ENCODE results near the gene MATN4. TPM values are rescaled to one million over a fixed set of nuclear protein-coding genes. Genes with fewer than 3 reads are reported as not detected.

The MATN4 gene
- total RNA-seq, 2 donors from 2014 or later = 3.5 to 5.1 TPM

DNA sequence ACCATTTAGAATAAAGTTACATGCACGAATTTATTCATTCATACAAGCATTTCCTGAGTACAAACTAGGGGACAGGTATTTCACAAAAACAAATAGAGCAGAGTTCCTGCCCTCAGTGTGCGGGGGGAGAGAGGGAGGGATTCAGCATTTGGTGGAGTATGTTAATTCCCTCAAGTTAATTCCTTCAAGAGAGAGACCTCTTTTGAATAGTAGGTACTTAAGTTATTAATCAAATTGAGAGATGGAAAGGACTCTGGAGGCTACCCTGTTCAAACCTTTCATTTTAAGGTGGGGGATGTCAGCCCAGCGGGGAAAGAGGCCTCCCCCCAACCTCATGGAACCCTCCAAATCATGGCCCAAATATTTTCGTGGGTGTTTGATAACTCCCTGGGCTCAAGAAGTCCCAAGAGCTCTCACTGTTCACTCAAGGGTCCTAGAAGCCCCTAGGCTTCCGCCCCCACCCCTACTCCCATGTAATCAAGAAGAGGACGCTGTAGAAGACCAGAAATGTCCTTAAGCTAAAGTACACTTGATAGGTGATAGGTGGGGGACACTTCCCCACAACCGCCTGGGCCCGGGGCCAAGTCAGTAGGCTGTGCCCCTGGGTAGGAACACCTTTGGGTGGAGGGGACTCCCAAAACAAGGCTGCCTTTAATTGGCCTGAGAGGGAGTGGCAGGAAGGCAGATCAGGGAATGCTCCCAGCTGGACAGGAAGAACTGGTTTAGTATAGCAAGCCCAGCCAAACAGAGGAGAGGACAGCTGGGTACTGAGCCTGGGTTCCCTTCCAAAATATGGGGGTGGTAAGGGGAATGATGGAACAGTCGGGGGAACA lies 37.2 kb upstream of the MATN4 start:
- no peak overlapping the region for H3K27ac Mint-ChIP-seq
- H3K36me3 Mint-ChIP-seq (ENCODE audit: insufficient read depth in 2 of 2) = peaks cover 4 to 7% of the 10 kb centered on the region in 2 donors

GRCh38 chr20:45344168-45344860 lies 36.2 kb upstream of the MATN4 start:
- Mint-ChIP-seq H3K36me3 (ENCODE audit: insufficient read depth in 2 of 2) (peaks cover 7 to 8% of the 10 kb centered on the region in 2 donors), H3K27ac (no peak overlapping the region), H3K27me3 (ENCODE audit: low read depth) (no peaks in the 10 kb centered on the region), H3K9me3 (no peaks in the 10 kb centered on the region), H3K4me1 (ENCODE audit: low read depth) (peaks cover 47% of the 10 kb centered on the region), H3K4me3 (peak overlapping the region; percentile 15 to 71)
- DNase-seq = no peak
- ATAC-seq (replicated peaks in 1 of 2) = peak in 1 of 2 donors; percentile 14

More for the DNA sequence above, 37.2 kb upstream of the MATN4 start:
- peak overlapping the region; percentile 36 to 71 for H3K4me3 Mint-ChIP-seq
- H3K4me1 Mint-ChIP-seq (ENCODE audit: low read depth) = peaks cover 47% of the 10 kb centered on the region
- H3K27me3 Mint-ChIP-seq (ENCODE audit: low read depth) = no peaks in the 10 kb centered on the region
- no peaks in the 10 kb centered on the region for H3K9me3 Mint-ChIP-seq
- DNase-seq (no peak), ATAC-seq (replicated peaks in 1 of 2) (no peak)

DNA sequence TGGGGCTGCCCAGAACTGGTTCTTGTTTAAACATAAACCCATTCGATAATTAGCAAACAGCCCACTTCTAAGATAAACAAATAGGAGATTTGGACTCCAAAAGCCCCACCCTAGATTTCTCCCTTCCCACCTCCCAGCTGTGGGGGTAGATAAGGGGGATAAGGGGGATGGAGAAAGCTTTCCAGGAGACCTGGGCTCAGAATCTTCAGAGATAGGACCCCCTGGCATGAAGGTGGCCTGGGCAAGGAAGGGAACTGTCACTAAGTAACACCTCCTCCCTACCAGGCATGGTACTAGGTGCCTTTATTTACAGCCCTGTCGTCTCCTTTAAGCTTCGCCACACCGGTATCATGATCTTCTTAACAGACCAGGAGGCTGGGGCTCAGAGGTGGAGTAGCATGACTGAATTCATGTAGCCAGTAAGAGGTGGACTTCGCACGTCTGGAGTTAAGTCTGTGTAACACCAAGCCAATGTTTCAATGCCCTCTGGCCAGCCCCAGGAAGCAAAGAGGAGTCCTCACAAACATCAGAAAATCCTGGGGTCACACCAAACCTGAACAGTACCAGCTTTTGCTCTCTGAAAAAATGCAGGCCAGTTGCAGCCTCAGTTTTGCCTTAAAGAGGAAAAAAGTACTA lies 35.6 kb upstream of the MATN4 start:
- no peak for DNase-seq
- no peak overlapping the region for H3K4me3 Mint-ChIP-seq
- no peaks in the 10 kb centered on the region for H3K9me3 Mint-ChIP-seq
- no peak overlapping the region for H3K27ac Mint-ChIP-seq
- no peak for ATAC-seq (replicated peaks in 1 of 2)
- peaks cover 7 to 8% of the 10 kb centered on the region in 2 donors for H3K36me3 Mint-ChIP-seq (ENCODE audit: insufficient read depth in 2 of 2)
- no peaks in the 10 kb centered on the region for H3K27me3 Mint-ChIP-seq (ENCODE audit: low read depth)
- peaks cover 43% of the 10 kb centered on the region for H3K4me1 Mint-ChIP-seq (ENCODE audit: low read depth)

DNA sequence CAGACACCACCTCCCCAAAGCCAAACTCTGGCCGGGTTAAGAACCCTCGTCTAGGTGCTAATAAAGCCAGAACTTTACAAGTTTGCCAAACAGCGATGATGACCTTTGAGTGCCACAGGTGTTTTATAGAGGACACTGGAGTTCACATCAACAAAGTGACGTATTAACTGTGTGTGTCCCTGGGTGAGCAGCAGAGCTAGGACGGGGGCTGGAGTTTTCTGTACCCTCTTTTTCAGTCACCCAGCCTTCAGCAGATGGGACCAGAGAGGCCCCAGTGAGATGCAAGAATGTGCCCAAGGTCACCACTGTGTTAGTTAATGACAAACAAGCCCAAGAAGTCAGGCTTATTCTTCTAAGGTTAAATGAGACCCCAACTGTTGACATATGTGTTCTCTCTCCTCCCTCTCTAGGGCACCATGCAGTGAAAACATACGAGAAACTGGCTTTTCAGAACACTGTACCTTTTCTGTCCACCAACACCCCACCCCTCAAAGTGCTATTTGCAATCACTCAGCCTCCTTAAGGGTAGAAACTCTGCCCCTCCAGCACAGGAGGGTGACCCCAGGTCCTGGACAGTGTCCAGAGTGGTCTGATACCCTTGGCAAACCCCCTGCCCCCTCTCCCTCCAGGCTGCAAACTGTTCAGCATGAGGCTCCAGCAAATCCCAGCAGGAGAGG lies 34.9 kb upstream of the MATN4 start:
- ATAC-seq (replicated peaks in 1 of 2) (no peak), DNase-seq (no peak)
- no peaks in the 10 kb centered on the region for H3K27me3 Mint-ChIP-seq (ENCODE audit: low read depth)
- H3K4me3 Mint-ChIP-seq = no peak overlapping the region
- peaks cover 40% of the 10 kb centered on the region for H3K4me1 Mint-ChIP-seq (ENCODE audit: low read depth)
- H3K9me3 Mint-ChIP-seq = no peaks in the 10 kb centered on the region
- H3K36me3 Mint-ChIP-seq (ENCODE audit: insufficient read depth in 2 of 2) = peaks cover 7 to 8% of the 10 kb centered on the region in 2 donors
- no peak overlapping the region for H3K27ac Mint-ChIP-seq

GRCh38 chr20:45341939-45342854 lies 34.1 kb upstream of the MATN4 start:
- Mint-ChIP-seq H3K36me3 (ENCODE audit: insufficient read depth in 2 of 2) (peaks cover 6 to 7% of the 10 kb centered on the region in 2 donors), H3K27me3 (ENCODE audit: low read depth) (no peaks in the 10 kb centered on the region), H3K9me3 (no peaks in the 10 kb centered on the region), H3K27ac (no peak overlapping the region), H3K4me1 (ENCODE audit: low read depth) (peaks cover 35% of the 10 kb centered on the region), H3K4me3 (no peak overlapping the region)
- DNase-seq = no peak
- ATAC-seq (replicated peaks in 1 of 2) = no peak

- peaks cover 28% of the 10 kb centered on the region for H3K4me1 Mint-ChIP-seq (ENCODE audit: low read depth)
- ATAC-seq (replicated peaks in 1 of 2) (no peak), DNase-seq (no peak)
- peaks cover 3 to 6% of the 10 kb centered on the region in 2 donors for H3K36me3 Mint-ChIP-seq (ENCODE audit: insufficient read depth in 2 of 2)
- H3K4me3 Mint-ChIP-seq = no peak overlapping the region
- no peaks in the 10 kb centered on the region for H3K27me3 Mint-ChIP-seq (ENCODE audit: low read depth)
- no peaks in the 10 kb centered on the region for H3K9me3 Mint-ChIP-seq
- no peak overlapping the region for H3K27ac Mint-ChIP-seq
Observed at GRCh38 chr20:45341579-45341938, 33.5 kb upstream of the MATN4 start.

DNA sequence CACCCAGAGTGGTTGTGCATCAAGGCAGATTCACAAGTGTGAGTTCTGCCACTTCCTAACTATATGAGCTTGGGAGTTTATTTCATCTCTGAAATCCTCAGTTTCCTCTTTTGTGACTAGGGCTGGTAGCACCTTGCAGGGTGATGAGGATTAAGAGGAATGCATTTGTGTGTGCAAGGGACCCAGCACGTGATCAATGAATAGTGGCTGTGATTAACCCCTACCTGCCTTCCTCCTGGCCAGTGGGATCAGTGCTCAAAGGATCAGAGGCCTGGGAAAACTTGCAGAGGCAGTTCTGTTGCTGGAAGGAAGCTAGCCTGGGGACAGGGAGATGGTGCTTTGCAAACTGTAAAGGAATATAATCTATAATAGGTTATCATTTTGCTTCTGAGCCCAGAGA lies 32.9 kb upstream of the MATN4 start:
- H3K36me3 Mint-ChIP-seq (ENCODE audit: insufficient read depth in 2 of 2) = peaks cover 1 to 6% of the 10 kb centered on the region in 2 donors

DNA sequence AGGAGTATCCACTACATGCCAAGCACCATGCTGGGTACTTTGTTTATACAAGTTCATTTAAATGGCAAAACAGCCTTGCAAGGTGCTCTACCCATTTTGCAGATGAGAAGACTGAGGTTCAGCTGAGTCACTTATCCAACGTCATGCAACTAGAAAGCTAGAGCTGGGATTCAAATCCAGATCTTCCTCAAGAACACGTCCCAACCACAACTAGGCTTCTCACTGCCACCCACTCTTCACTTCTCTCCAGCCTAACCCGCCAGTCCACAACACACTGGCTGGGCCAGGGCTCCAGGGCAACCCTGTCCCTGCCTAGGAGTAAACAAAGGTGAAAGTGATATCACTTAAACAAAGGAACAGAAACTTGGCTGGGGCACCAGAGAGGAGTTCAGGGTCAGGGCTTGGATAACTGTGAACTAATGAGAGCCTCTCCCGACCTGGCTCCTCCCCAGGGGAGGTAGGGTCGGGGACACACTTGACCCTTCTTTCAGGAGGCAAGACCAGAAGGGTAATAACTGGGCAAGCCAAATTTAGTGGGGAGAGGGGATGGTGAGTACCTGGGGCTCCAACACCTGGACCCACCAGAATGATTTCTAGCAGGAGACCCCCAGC lies 32.2 kb upstream of the MATN4 start:
- DNase-seq (no peak), ATAC-seq (replicated peaks in 1 of 2) (no peak)
- Mint-ChIP-seq H3K36me3 (ENCODE audit: insufficient read depth in 2 of 2) (peaks cover 3% of the 10 kb centered on the region in 2 donors), H3K4me3 (no peak overlapping the region), H3K4me1 (ENCODE audit: low read depth) (peaks cover 16% of the 10 kb centered on the region), H3K9me3 (no peaks in the 10 kb centered on the region), H3K27me3 (ENCODE audit: low read depth) (no peaks in the 10 kb centered on the region), H3K27ac (no peak overlapping the region)

More for the DNA sequence above, 32.9 kb upstream of the MATN4 start:
- H3K27ac Mint-ChIP-seq = no peak overlapping the region
- H3K27me3 Mint-ChIP-seq (ENCODE audit: low read depth) = no peaks in the 10 kb centered on the region
- no peak overlapping the region for H3K4me3 Mint-ChIP-seq
- H3K4me1 Mint-ChIP-seq (ENCODE audit: low read depth) = peaks cover 22% of the 10 kb centered on the region
- no peak for ATAC-seq (replicated peaks in 1 of 2)
- no peaks in the 10 kb centered on the region for H3K9me3 Mint-ChIP-seq
- DNase-seq = no peak

- no peak overlapping the region for H3K4me3 Mint-ChIP-seq
- DNase-seq = no peak
- H3K36me3 Mint-ChIP-seq (ENCODE audit: insufficient read depth in 2 of 2) = peaks cover 3 to 6% of the 10 kb centered on the region in 2 donors
- H3K27me3 Mint-ChIP-seq (ENCODE audit: low read depth) = no peaks in the 10 kb centered on the region
- no peak for ATAC-seq (replicated peaks in 1 of 2)
- H3K27ac Mint-ChIP-seq = no peak overlapping the region
- H3K4me1 Mint-ChIP-seq (ENCODE audit: low read depth) = peaks cover 11% of the 10 kb centered on the region
- H3K9me3 Mint-ChIP-seq = no peaks in the 10 kb centered on the region
Observed at GRCh38 chr20:45339799-45340198, 31.7 kb upstream of the MATN4 start.

DNA sequence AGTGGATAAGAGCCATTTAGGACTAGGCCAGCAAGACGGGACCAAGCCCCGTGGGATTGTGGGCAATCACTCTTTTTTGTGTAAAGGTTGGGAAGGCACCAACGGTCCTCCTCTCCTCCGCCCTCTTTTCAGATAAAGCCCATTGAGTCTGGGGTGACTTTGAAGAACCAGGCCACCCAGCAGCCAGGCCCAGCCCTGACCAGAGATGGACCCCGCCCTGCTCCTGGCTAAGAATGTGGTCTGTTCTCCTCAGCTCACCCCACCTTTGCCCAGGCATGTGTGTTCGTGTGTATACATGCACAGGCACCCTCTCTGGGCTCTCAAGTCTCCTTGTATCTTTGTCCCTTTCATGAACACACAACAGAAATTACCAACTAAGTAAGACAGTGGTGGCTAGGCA lies 31.0 kb upstream of the MATN4 start:
- H3K9me3 Mint-ChIP-seq = no peaks in the 10 kb centered on the region
- ATAC-seq (replicated peaks in 1 of 2) (no peak), DNase-seq (no peak)
- peaks cover 4% of the 10 kb centered on the region for H3K4me1 Mint-ChIP-seq (ENCODE audit: low read depth)
- H3K27ac Mint-ChIP-seq = no peak overlapping the region
- peaks cover 3 to 6% of the 10 kb centered on the region in 2 donors for H3K36me3 Mint-ChIP-seq (ENCODE audit: insufficient read depth in 2 of 2)
- no peaks in the 10 kb centered on the region for H3K27me3 Mint-ChIP-seq (ENCODE audit: low read depth)
- no peak overlapping the region for H3K4me3 Mint-ChIP-seq

GRCh38 chr20:45338121-45339030 lies 30.3 kb upstream of the MATN4 start:
- Mint-ChIP-seq H3K9me3 (no peaks in the 10 kb centered on the region), H3K27ac (no peak overlapping the region), H3K36me3 (ENCODE audit: insufficient read depth in 2 of 2) (peaks cover 3 to 6% of the 10 kb centered on the region in 2 donors), H3K27me3 (ENCODE audit: low read depth) (no peaks in the 10 kb centered on the region), H3K4me3 (no peak overlapping the region), H3K4me1 (ENCODE audit: low read depth) (no peaks in the 10 kb centered on the region)
- DNase-seq (no peak), ATAC-seq (replicated peaks in 1 of 2) (no peak)
